ENCODE measurements around the gene DCAF8L2. TPM values are rescaled to one million over a fixed set of nuclear protein-coding genes. Genes with fewer than 3 reads are reported as not detected.

Gene DCAF8L2
- not detected in 5 replicates for total RNA-seq (2022; extraction: Qiagen RNA extraction; ENCODE audit: low read depth)

GRCh38 chrX:27590044-27590443, at the start of gene DCAF8L2:
DCAF8L2 (plus strand) TSS chrX:27590344; CDS start chrX:27746896, 156,552 bp downstream.

Other genes starting within 250 kb of the DCAF8L2 start
- not detected in 5 replicates for gene PPP4R3C, start 127.0 kb upstream of the DCAF8L2 start, total RNA-seq (2022; extraction: Qiagen RNA extraction; ENCODE audit: low read depth)
- not detected in 5 replicates for gene MAGEB10, start 217.6 kb downstream of the DCAF8L2 start, total RNA-seq (2022; extraction: Qiagen RNA extraction; ENCODE audit: low read depth)

Data from A549 treated with RU486 at 1 μM for 4 hours (cell line).